GM21390 (cell line): ENCODE measurements around the gene FRMD4B.

Experiments
- ATAC-seq: cut with Tn5 transposase; IDR thresholded peaks from one replicate; pipeline ENCODE4 v1.9.1; 2021; ENCODE audit not compliant: unreplicated experiment

Gene FRMD4B

GRCh38 chr3:69142090-69142489 lies 243.8 kb downstream of the FRMD4B start:
- no peak for ATAC-seq

GRCh38 chr3:69141313-69141712 lies 244.6 kb downstream of the FRMD4B start:
- no peak for ATAC-seq

- no peak for ATAC-seq
Measured at GRCh38 chr3:69137412-69137811, 248.5 kb downstream of the FRMD4B start.

GRCh38 chr3:69137005-69137404 lies 248.9 kb downstream of the FRMD4B start:
- ATAC-seq = no peak

GRCh38 chr3:69130689-69131088 lies 255.2 kb downstream of the FRMD4B start:
- ATAC-seq = peak; percentile 100

GRCh38 chr3:69129531-69129930 lies 256.4 kb downstream of the FRMD4B start:
- ATAC-seq = no peak

- ATAC-seq = no peak
Measured at GRCh38 chr3:69128509-69128908, 257.4 kb downstream of the FRMD4B start.

- no peak for ATAC-seq
Measured at GRCh38 chr3:69126999-69127398, 258.9 kb downstream of the FRMD4B start.

- ATAC-seq = no peak
Measured at GRCh38 chr3:69126216-69126615, 259.7 kb downstream of the FRMD4B start.

- no peak for ATAC-seq
Measured at GRCh38 chr3:69122403-69122802, 263.5 kb downstream of the FRMD4B start, which contains the start of gene LMOD3. Gene LMOD3, minus strand, starts transcription at chr3:69122595. Its CDS starts 209 bp downstream, at chr3:69122386.

GRCh38 chr3:69121950-69122349 lies 263.9 kb downstream of the FRMD4B start:
- no peak for ATAC-seq

- ATAC-seq = no peak
Measured at GRCh38 chr3:69121513-69121912, 264.4 kb downstream of the FRMD4B start.

- peak; percentile 88 for ATAC-seq
Measured at GRCh38 chr3:69120879-69121464, 264.9 kb downstream of the FRMD4B start.
